ENCODE measurements around the gene COX4I2. TPM values are rescaled to one million over a fixed set of nuclear protein-coding genes. Genes with fewer than 3 reads are reported as not detected.

COX4I2 gene
- total and polyA plus RNA-seq, 2 of the 8 experiments (the other 6 are each of a cell fraction or from before 2014, with no cell fraction given) = 0.26 TPM; not detected in 1

- H4K20me1 ChIP-seq (replicated peaks in 1 of 2; ENCODE audit: control insufficient read depth in 1 of 2, insufficient read depth in 2 of 2, low read length in 2 of 2) = no peaks in the 10 kb centered on the region
- 0 out of 2 replicates have a peak overlapping the region, but pooled peaks have one; percentile 40 for H2BK15ac ChIP-seq (ENCODE audit: low read length)
- CTCF ChIA-PET (ENCODE audit: partially characterized antibody) = interaction anchor here (0.6 to 32.8 kb wide), 4 partner anchors 11 to 59 kb away, joined by 3 to 1559 read pairs (median 50); no protein-coding TSS in a partner anchor
- H2AFZ ChIP-seq (ENCODE audit: low read length) = no peak overlapping the region
- 0 out of 2 replicates have a peak overlapping the region, but pooled peaks have one; percentile 2 for H3K27ac ChIP-seq (ENCODE audit: low read depth, low read length)
- H3K79me2 ChIP-seq (ENCODE audit: control insufficient read depth in 1 of 2, insufficient read depth in 2 of 2, low read length in 2 of 2) = no peaks in the 10 kb centered on the region
- H3K79me1 ChIP-seq (ENCODE audit: low read depth, low read length) = no peaks in the 10 kb centered on the region
- DNase-seq (ENCODE audit: low read depth in 1 of 2, low spot score in 2 of 2) = no peak
- no peaks in the 10 kb centered on the region for H3K27me3 ChIP-seq (replicated peaks in 1 of 4; ENCODE audit: control insufficient read depth in 3 of 4, extremely low read depth in 1 of 4, insufficient read depth in 3 of 4, low read length in 3 of 4)
- peak overlapping the region; percentile 85 for H3K18ac ChIP-seq (ENCODE audit: extremely low read depth, low read length)
- peaks cover 18 to 27% (median 20%) of the 10 kb centered on the region in 4 experiments for H3K4me1 ChIP-seq (replicated peaks in 1 of 4; ENCODE audit: control insufficient read depth in 3 of 4, insufficient read depth in 4 of 4, low read length in 3 of 4)
- H4K91ac ChIP-seq (replicated peaks; ENCODE audit: insufficient read length, low read length) = peak overlapping the region; percentile 4
- H2AK5ac ChIP-seq (ENCODE audit: low read depth, low read length) = peak overlapping the region; percentile 54; the same call in 1 of the 2 replicates
- 62% methylated on average over 4 of the region's 4 CpGs; no CpG with 5 or more reads in 1 of the 2 experiments for WGBS, 2 experiments (ENCODE audit: extremely low coverage in 1 of 2, insufficient coverage in 1 of 2, insufficient read length in 1 of 2, insufficient replicate concordance in 2 of 2, low coverage in 1 of 2, low lambda C conversion rate in 2 of 2, missing lambda C conversion rate in 1 of 2)
- no peak overlapping the region for H3K14ac ChIP-seq (ENCODE audit: insufficient read length)
- H4K5ac ChIP-seq (ENCODE audit: insufficient read length, low read depth, low read length) = peak overlapping the region; percentile 38
- no peak overlapping the region for H3K23ac ChIP-seq (ENCODE audit: insufficient read length)
- no peaks in the 10 kb centered on the region for H3K23me2 ChIP-seq (ENCODE audit: low read depth, low read length)
- no peaks in the 10 kb centered on the region for H3K36me3 ChIP-seq (ENCODE audit: control insufficient read depth in 2 of 4, insufficient read depth in 4 of 4, low read length in 3 of 4)
- H3K56ac ChIP-seq (replicated peaks; ENCODE audit: insufficient read length, low read depth, low read length) = no peak overlapping the region
- no peak for TF ChIP-seq JUND (IDR thresholded peaks at IDR 0.05; ENCODE audit: low read length)
- peak in 1 of 2 experiments; percentile 98; a peak in 2 of 4 replicates for TF ChIP-seq HDAC2 (IDR thresholded peaks at IDR 0.05; ENCODE audit: borderline replicate concordance in 1 of 2, low read depth in 2 of 2, low read length in 2 of 2)
- TF ChIP-seq KDM1A (IDR thresholded peaks at IDR 0.05; ENCODE audit: borderline replicate concordance, low read length) = peak; percentile 99
- POLR2A ChIA-PET (ENCODE audit: partially characterized antibody) = interaction anchor here (1.5 to 26.1 kb wide), 5 partner anchors 10 to 45 kb away, joined by 4 to 1033 read pairs (median 48); partner anchors contain the start of gene ID1
- peak overlapping the region; percentile 64; the same call in 1 of the 2 replicates for H2BK5ac ChIP-seq (ENCODE audit: low read depth, low read length)
- H4K8ac ChIP-seq (ENCODE audit: extremely low read depth, insufficient read depth, low read length) = no peak overlapping the region
- no peak overlapping the region for H3K4me3 ChIP-seq (ENCODE audit: extremely low read depth in 1 of 4, insufficient read depth in 2 of 4, low read depth in 3 of 4, low read length in 4 of 4)
- H2BK12ac ChIP-seq (ENCODE audit: low read depth, low read length) = peak overlapping the region; percentile 86
- no peak overlapping the region for H3K9ac ChIP-seq (replicated peaks in 1 of 4; ENCODE audit: extremely low read depth in 1 of 4, low read depth in 3 of 4, low read length in 3 of 4)
- no peak overlapping the region for H3K4ac ChIP-seq (replicated peaks; ENCODE audit: insufficient read length, low read depth, low read length)
- 0 out of 2 replicates have a peak overlapping the region, but pooled peaks have one; percentile 2 for H2BK20ac ChIP-seq (ENCODE audit: low read length)
- H2BK120ac ChIP-seq (replicated peaks; ENCODE audit: low read depth, low read length) = no peak overlapping the region
- no peaks in the 10 kb centered on the region for H3K9me3 ChIP-seq (ENCODE audit: insufficient read depth in 2 of 2, low read depth in 1 of 2, low read length in 1 of 2)
- FAIRE-seq = no peak
- H3K4me2 ChIP-seq (ENCODE audit: insufficient read depth in 1 of 2, low read depth in 2 of 2, low read length in 2 of 2) = no peak overlapping the region
Measured at GRCh38 chr20:31596831-31597480, 40.8 kb upstream of the COX4I2 start.

Measured in H1 (cell line).